GM18867 (cell line): ENCODE measurements around the gene CACNA1S.

Experiments
- ATAC-seq: cut with Tn5 transposase; IDR thresholded peaks from one replicate; pipeline ENCODE4 v1.9.1; 2021; ENCODE audit warnings: mild to moderate bottlenecking, moderate library complexity; ENCODE audit not compliant: unreplicated experiment

Gene CACNA1S

GRCh38 chr1:201016943-201017827 is 95.0 kb downstream of the CACNA1S start:
- no peak for ATAC-seq

GRCh38 chr1:201016211-201016651 is 96.0 kb downstream of the CACNA1S start:
- no peak for ATAC-seq

GRCh38 chr1:201015551-201016091 is 96.6 kb downstream of the CACNA1S start:
- ATAC-seq = no peak

DNA sequence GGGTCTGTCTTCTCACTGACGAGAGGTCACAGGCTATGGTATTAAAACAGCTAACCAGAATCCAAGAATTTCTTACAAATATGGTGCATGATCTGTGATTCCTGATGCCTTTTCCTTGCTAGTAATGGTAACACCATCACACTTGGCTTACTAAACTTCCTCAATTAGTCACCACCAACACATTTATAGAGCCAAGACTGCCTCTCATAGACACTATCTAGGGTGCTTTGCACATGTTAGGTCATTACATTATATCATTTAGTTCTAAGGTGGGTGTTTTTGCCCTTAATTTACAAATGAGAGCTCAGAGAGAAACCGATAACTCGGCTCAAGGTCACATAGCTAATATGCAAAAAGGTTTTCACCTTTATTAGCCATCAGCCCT is 97.4 kb downstream of the CACNA1S start:
- ATAC-seq = no peak

- no peak for ATAC-seq
Measured at GRCh38 chr1:201013991-201014815, 98.0 kb downstream of the CACNA1S start.

DNA sequence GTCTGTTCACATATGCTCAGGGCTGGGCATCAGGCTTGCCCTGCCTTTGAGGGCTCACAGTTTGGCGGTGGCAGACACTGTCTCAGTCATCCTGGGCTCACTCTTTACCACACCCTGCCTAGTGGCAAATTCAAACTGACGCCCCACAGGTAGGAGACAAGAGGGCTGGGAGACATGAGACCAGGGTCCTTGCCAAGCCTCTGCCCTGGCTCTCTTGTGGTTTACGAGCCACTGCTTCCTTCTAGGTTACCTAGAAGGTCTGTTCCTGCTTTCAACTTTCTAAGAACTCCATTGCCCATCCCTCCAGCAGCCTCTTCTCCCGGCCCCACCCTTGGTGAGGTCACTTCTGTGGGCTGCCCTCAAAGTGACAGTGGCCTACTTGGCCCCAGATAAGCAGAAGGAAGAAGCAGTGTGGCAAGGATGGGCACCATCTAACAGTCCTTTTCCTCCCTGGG is 99.2 kb downstream of the CACNA1S start:
- ATAC-seq = no peak

- ATAC-seq = no peak
Measured at GRCh38 chr1:201011616-201012015, 100.6 kb downstream of the CACNA1S start.

DNA sequence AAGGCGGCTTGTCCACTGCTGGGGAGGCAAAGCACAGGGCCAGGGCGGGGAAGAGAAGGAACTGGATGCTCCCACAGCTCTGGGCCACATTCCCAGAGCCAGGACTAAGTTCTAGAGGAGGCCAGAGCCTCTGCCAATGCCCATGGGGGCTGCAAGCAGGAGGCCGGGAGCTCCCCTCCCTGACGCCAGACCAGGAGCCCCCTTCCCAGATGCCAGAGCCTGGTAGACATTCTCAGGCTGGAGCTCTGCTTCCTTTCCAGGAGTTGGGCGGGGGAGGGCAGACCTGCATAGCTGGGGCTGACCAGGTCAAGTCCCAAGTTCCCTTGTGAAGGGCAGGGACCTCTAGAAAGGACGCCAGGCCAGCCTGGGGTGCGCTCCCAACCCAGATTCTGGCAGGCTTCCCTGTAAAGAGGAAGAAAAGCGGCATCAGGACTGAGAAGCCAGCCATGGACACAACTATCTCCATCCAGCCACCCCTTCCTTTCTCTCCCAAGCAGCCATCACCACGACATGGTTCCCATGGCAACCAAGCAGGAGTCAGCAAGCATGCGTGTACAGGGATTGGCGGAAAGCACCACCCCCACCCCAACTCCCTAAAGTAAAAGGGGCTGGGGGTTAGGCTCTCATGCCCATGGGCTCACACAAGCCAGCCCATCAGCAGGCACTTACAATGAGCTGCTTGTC is 102.1 kb downstream of the CACNA1S start:
- ATAC-seq = no peak

DNA sequence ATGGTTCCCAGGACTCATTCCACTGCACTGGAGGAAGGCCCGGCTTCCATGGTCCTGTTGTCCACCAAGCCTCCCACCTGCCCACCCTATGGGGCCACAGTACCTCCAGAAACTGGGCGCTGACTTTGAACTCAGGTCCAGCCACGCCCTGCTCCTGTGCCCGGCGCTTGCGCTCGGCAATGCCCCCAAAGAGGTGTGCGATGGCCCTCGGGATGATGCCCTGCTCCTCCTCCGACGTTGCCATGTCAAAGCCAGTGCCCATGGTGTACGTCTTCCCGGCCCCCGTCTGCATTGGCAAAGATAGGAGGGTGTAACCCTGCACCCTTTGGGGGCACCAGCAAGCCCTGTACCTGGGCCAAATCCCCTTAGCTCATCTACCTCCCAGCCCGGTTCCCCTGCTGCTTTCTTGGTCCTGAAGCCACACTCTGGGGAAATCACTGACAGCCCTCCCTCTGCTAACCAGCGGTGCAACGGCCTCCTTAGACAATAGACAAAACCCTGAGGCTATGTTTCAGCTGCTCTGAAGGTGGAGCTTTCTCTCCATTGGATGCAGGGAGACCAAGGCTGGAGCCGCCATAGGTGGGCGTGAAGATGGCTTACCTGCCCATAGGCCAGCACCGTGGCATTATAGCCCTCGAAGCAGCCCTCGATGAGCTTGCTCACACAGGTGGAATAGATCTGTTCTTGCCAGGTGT is 103.4 kb downstream of the CACNA1S start:
- ATAC-seq = no peak

DNA sequence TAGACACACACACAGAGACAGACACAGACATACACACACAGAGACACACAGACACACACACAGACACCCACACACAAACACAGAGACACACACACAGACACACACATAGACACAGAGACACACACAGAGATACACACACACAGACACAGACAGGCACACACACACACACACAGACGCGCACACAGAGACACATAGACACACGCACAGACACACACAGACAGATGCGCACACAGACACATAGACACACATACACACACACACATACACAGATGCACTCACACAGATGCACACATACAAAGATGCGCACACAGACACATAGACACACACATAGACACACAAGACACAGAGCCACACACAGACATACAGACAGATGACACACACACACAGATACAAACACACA is 104.7 kb downstream of the CACNA1S start:
- no peak for ATAC-seq

DNA sequence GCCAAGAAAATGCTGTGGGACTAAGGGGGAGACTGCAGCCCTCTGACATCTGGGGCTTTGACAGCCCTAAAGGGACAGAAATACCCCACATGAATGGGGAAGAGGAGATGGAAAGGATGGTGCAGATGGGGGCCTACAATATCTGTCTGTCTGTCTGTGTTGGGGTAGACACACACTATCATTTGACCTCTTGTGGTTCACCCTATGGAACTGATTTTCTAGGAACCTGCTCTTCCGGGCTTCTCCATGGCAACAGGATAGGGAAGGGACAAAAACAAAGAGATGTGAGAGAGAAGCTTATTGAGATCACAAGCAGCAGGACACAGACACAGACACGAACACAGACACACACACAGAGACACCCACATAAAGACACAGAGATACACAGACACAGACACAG is 105.8 kb downstream of the CACNA1S start:
- no peak for ATAC-seq

DNA sequence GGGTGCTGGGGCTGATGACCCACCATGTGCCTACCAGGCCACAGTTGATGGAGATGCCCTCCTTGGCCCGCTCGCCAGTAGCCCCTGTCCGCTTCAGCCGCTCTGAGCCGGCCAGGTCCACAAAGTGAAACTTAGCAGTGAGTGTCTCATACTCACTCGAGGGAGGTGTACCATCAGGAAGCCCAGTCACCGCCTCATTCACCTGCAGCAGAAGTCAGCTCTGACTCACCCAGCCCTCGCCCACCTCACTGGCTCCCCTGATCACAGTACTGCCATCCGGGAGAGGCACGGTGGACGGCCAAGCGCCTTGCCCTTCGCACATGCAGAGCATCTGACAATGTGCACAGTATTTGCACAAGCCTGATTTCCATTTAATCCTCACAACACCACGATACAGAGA is 107.5 kb downstream of the CACNA1S start:
- ATAC-seq = no peak

- ATAC-seq = no peak
Measured at GRCh38 chr1:201004154-201004553, 108.1 kb downstream of the CACNA1S start.

GRCh38 chr1:201002510-201002909 is 109.7 kb downstream of the CACNA1S start:
- ATAC-seq = no peak

DNA sequence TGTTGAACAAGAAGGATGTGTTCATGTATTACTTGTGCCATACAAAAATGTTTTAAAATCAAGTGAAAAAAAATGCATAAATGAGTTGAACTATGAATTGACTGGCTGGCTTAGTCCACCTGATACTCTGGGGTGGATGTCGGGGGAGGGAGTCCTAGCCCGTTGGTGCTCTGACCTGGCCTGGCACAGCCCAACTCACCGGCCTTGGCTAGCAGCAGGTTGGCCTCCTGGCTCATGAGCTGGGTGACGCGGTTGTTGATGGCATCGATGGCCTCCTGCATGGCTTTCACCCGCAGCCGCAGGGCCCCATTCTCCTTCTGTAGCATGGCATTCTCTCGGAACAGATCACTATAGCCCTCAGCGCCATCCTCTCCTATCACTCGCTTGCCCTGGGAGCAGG is 110.3 kb downstream of the CACNA1S start:
- ATAC-seq = no peak

DNA sequence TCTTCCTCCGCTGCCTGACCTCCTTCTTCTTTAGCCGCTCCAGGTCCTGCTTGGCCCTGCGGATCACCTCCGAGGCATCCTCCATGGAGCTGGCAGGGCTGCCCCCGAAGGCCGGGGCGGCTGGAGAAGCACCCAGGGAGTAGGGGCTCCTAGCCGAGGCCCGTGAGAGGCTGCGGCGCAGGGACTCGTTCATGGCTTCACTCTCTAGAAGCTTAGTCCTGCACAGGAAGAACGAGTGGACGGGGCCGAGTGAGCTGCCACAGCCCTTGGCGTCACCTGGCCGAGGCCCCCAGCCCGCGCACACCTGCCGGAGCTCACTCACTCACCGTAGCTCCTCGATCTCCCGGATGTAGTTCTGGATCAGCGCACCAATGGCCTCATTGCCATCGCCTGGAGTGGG is 111.8 kb downstream of the CACNA1S start:
- ATAC-seq = no peak

DNA sequence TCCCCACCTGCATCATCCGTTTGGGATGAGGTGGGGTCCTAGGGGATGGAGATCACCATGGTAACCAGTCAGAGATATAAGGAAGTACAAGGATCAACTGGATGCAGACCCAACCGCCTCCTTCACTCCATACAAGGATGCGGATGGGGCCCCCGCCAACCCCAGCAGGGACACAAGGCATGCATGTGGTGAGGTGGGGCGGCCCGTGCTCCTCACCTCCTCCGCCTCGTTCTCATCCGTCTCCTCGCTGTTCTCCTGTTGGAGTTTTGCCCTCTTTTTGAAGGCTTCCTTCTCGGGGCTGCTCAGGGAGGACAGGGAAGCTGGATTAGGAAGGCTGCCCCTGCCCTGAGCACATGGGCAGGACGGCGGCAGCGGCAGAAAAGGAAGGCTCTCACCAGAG is 112.6 kb downstream of the CACNA1S start:
- ATAC-seq = no peak

DNA sequence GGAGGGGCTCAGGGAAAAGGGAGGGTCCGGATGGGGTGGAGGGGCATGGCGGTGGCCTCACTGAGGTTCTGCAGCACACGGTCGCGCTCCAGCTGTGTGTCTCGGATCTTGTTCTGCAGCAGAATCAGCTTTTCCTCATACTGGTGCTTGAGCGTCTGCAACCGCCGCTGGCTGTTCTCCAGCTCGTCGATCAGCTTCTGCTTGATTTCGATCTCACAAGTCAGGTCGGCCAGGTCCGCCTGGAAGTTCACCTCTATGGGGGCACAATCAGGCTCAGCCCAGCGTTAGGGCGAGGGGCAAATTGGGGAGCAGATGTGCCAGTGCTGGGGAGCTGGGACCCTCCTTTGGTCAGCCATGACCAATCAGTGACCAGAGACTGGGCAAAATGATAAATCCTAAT is 113.9 kb downstream of the CACNA1S start:
- ATAC-seq = no peak

GRCh38 chr1:200992382-200993048 is 119.7 kb downstream of the CACNA1S start:
- ATAC-seq = no peak

DNA sequence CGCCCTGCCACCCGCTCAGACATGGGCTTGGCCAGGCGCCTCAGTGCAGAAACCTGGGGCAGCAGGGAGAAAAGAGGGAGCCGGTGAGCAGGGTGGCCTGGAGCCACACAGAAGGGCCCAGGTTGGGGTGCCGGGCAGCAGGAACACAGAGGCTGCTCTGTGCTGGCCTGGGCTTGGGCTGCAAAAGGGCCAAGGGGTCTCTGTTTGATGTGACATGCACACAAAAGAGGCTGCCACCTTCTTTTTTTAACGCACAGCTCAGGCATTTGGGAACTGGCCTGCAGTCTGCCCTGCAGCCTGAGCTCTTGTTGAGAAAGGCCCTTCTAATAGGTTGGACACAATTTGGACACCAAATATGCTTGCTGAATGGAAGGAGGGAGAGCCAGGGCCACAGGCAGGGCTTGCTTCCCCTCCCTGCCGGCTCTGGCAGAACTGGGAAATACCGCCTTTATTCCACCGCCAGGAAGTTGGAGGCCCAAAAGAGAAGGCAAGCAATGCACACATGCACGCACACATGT is 121.1 kb downstream of the CACNA1S start:
- no peak for ATAC-seq
